Keratinocyte (primary cell): ENCODE data around the gene KCNS3.

Source experiments
- EZH2 ChIP-seq: IDR thresholded peaks from one replicate; pipeline ENCODE4 v1.6.1; 2012; ENCODE audit warnings: inconsistent platforms, mild to moderate bottlenecking, low read length, moderate library complexity
- TF ChIP-seq, protein P1 (sequence below), 3 experiments: IDR thresholded peaks in 1 of 3; conservative IDR thresholded peaks in 1 of 3; optimal IDR thresholded peaks in 1 of 3; 2 replicates in 2 of 3; 3 replicates in 1 of 3; pipeline versions ENCODE3 to v1.5.1; 2011; ENCODE audit warnings: low read length in 3 of 3, mild to moderate bottlenecking in 3 of 3, moderate library complexity in 2 of 3, control low read depth in 1 of 3, inconsistent platforms in 1 of 3; ENCODE audit not compliant: insufficient read depth in 2 of 3; ENCODE audit errors: extremely low read depth in 1 of 3

DNA sequence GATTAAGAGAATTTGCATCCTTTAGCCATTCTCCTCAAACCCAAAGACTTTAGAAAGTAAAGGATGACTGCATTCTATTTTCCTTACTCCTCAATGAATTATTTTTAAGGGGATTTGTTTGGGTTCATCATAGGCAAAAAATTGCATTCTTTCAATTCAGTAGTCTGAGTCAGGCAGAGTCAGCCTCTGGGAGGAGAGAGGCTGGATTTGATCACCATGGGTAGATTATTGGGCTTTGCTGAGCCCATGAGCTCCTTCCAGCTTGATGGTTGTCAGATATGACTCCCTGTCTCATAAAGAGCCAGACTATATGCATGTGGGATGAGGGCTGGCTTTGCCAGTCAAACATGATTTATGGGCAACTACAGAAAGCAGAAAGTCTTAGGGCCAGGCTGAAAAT, 101.2 kb downstream of the KCNS3 start:
- TF ChIP-seq EZH2: no peak
- TF ChIP-seq, protein P1, sequence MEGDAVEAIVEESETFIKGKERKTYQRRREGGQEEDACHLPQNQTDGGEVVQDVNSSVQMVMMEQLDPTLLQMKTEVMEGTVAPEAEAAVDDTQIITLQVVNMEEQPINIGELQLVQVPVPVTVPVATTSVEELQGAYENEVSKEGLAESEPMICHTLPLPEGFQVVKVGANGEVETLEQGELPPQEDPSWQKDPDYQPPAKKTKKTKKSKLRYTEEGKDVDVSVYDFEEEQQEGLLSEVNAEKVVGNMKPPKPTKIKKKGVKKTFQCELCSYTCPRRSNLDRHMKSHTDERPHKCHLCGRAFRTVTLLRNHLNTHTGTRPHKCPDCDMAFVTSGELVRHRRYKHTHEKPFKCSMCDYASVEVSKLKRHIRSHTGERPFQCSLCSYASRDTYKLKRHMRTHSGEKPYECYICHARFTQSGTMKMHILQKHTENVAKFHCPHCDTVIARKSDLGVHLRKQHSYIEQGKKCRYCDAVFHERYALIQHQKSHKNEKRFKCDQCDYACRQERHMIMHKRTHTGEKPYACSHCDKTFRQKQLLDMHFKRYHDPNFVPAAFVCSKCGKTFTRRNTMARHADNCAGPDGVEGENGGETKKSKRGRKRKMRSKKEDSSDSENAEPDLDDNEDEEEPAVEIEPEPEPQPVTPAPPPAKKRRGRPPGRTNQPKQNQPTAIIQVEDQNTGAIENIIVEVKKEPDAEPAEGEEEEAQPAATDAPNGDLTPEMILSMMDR (optimal IDR thresholded peaks at IDR 0.05 in 1 of 3, IDR thresholded peaks at IDR 0.05 in 1 of 3, conservative IDR thresholded peaks at IDR 0.05 in 1 of 3; ENCODE audit: extremely low read depth in 1 of 3, insufficient read depth in 2 of 3, low read length in 3 of 3): no peak
